ENCODE measurements around the gene P4HTM. TPM values are rescaled to one million over a fixed set of nuclear protein-coding genes. Genes with fewer than 3 reads are reported as not detected.

Gene P4HTM
- total RNA-seq, 1 experiment from 2014 or later = 49.1 TPM

GRCh38 chr3:49005303-49005680 is 15.3 kb downstream of the P4HTM start:
- Histone ChIP-seq H3K27ac (no peak overlapping the region), H3K9me2 (ENCODE audit: insufficient read depth) (no peaks in the 10 kb centered on the region), H3K9me3 (ENCODE audit: insufficient read depth, low read depth) (no peaks in the 10 kb centered on the region), H3K4me3 (no peak overlapping the region), H3K27me3 (ENCODE audit: insufficient read depth, low read depth) (no peaks in the 10 kb centered on the region), H2AFZ (no peak overlapping the region), H3K4me1 (replicated peaks; ENCODE audit: insufficient read depth) (peaks cover 9% of the 10 kb centered on the region; the same call in 1 of the 2 replicates), H3K79me2 (ENCODE audit: low read depth) (peaks cover 26% of the 10 kb centered on the region), H3K36me3 (ENCODE audit: low read depth) (no peaks in the 10 kb centered on the region), H4K20me1 (ENCODE audit: insufficient read depth) (peaks cover 13% of the 10 kb centered on the region), H3F3A (ENCODE audit: insufficient read depth, low read depth) (peaks cover 5% of the 10 kb centered on the region; the same call in 1 of the 2 replicates), H3K4me2 (no peak overlapping the region)
- ChIA-PET POLR2A (ENCODE audit: unreplicated experiment) (no interaction called here), CTCF (no interaction called here)
- no TSS peak for BruUV-seq (replicated peaks)
- TF ChIP-seq EZH2 (IDR thresholded peaks at IDR 0.05; ENCODE audit: low read depth) (no peak), CTCF (conservative IDR thresholded peaks at IDR 0.05) (no peak)
- intact Hi-C loops (cut with micrococcal nuclease; ENCODE audit: unreplicated experiment) = loop anchor here (10.0 kb wide), 1 partner anchor 560 kb away; the partner anchor contains the start of genes ATRIP, CCDC51 and TMA7
- no peak for DNase-seq

- Histone ChIP-seq H3K9me2 (ENCODE audit: insufficient read depth) (no peaks in the 10 kb centered on the region), H4K20me1 (ENCODE audit: insufficient read depth) (peaks cover 20% of the 10 kb centered on the region), H3K9me3 (ENCODE audit: insufficient read depth, low read depth) (no peaks in the 10 kb centered on the region), H3K4me1 (replicated peaks; ENCODE audit: insufficient read depth) (peaks cover 9% of the 10 kb centered on the region; the same call in 1 of the 2 replicates), H3K36me3 (ENCODE audit: low read depth) (no peaks in the 10 kb centered on the region), H3K4me2 (peak overlapping the region; percentile 84), H2AFZ (no peak overlapping the region), H3K79me2 (ENCODE audit: low read depth) (peaks cover 27% of the 10 kb centered on the region), H3F3A (ENCODE audit: insufficient read depth, low read depth) (peaks cover 5% of the 10 kb centered on the region; the same call in 1 of the 2 replicates), H3K4me3 (peak overlapping the region; percentile 81; the same call in 1 of the 2 replicates), H3K27ac (no peak overlapping the region), H3K27me3 (ENCODE audit: insufficient read depth, low read depth) (no peaks in the 10 kb centered on the region)
- no TSS peak for BruUV-seq (replicated peaks)
- intact Hi-C loops (cut with micrococcal nuclease; ENCODE audit: unreplicated experiment) = loop anchor here (10.0 kb wide), 1 partner anchor 561 kb away; the partner anchor contains the start of genes ATRIP, CCDC51 and TMA7
- TF ChIP-seq CTCF (conservative IDR thresholded peaks at IDR 0.05) (no peak), EZH2 (IDR thresholded peaks at IDR 0.05; ENCODE audit: low read depth) (no peak)
- CTCF ChIA-PET = no interaction called here
- POLR2A ChIA-PET (ENCODE audit: unreplicated experiment) = no interaction called here
- DNase-seq = no peak
These were observed 16.0 kb downstream of the P4HTM start for GRCh38 chr3:49005998-49006397.

GRCh38 chr3:49006408-49007067 is 16.5 kb downstream of the P4HTM start:
- no peaks in the 10 kb centered on the region for H3K9me2 ChIP-seq (ENCODE audit: insufficient read depth)
- no peaks in the 10 kb centered on the region for H3K27me3 ChIP-seq (ENCODE audit: insufficient read depth, low read depth)
- peak overlapping the region; percentile 84 for H3K4me2 ChIP-seq
- peak overlapping the region; percentile 24 for H3K27ac ChIP-seq
- ChIA-PET CTCF (interaction anchor here (0.5 to 1.4 kb wide), 3 partner anchors 18 to 264 kb away, joined by 3 to 17 read pairs (median 6); partner anchors contain the start of gene P4HTM), POLR2A (ENCODE audit: unreplicated experiment) (interaction anchor here (0.6 to 1.6 kb wide), 10 partner anchors 11 to 560 kb away, joined by 3 to 22 read pairs (median 8); partner anchors contain the start of genes ATRIP, IMPDH2, IP6K2 and NDUFAF3)
- H3K79me2 ChIP-seq (ENCODE audit: low read depth) = peaks cover 27% of the 10 kb centered on the region
- DNase-seq = no peak
- peaks cover 5% of the 10 kb centered on the region; the same call in 1 of the 2 replicates for H3F3A ChIP-seq (ENCODE audit: insufficient read depth, low read depth)
- peaks cover 26% of the 10 kb centered on the region for H4K20me1 ChIP-seq (ENCODE audit: insufficient read depth)
- H3K36me3 ChIP-seq (ENCODE audit: low read depth) = no peaks in the 10 kb centered on the region
- no peaks in the 10 kb centered on the region for H3K9me3 ChIP-seq (ENCODE audit: insufficient read depth, low read depth)
- H2AFZ ChIP-seq = peak overlapping the region; percentile 79
- BruUV-seq (replicated peaks) = TSS peak; percentile 79
- peak overlapping the region; percentile 81 for H3K4me3 ChIP-seq
- no peak for TF ChIP-seq CTCF (conservative IDR thresholded peaks at IDR 0.05)
- no peak for TF ChIP-seq EZH2 (IDR thresholded peaks at IDR 0.05; ENCODE audit: low read depth)
- intact Hi-C loops (cut with micrococcal nuclease; ENCODE audit: unreplicated experiment) = loop anchor here (1.0 to 10.0 kb wide), 2 partner anchors 88 to 562 kb away; partner anchors contain the start of genes ATRIP, CCDC51, QRICH1 and TMA7
- H3K4me1 ChIP-seq (replicated peaks; ENCODE audit: insufficient read depth) = peaks cover 9% of the 10 kb centered on the region; the same call in 1 of the 2 replicates
